Left kidney (tissue), 2 donors: ENCODE measurements around the gene GCK. TPM values are rescaled to one million over a fixed set of nuclear protein-coding genes. Genes with fewer than 3 reads are reported as not detected.

ENCODE experiments used
- DNase-seq: peaks from one replicate; pipeline ENCODE4 v3.0.0-alpha.2; 2013
- polyA plus RNA-seq: library from polyadenylated mRNA; unstranded; fragments of 120-200 nt; gene quantifications from one replicate; pipeline ENCODE4 v1.2.1, GENCODE V29; 2013; ENCODE audit not compliant: insufficient read length

GCK gene
- polyA plus RNA-seq, 1 donor, result 2.8 TPM

DNA sequence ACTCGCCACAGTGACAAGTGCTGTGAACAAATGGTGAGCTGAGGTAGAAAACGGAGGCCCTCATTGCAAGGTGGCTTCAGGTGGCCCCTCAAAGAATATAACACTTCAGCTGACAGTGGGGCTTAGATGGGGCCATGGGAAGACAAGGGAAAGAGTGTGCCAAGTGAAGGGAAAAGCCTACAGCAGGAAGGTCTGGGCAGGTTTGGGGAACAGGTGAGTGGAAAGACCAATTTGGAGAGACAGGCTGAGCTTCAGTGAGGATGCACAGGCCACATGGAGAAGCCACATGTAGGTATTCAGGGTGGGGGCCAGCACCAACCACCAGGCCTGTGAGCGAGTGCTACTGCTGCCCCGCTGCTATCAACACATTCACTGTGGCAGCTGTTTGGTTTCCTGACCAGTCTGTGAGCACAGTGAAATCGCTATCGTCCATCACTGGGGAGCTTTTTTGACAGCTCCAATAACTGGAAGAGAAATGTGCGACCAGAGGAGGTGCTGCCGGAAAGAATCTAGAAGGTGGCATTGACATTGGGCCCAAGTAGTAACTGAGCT, 69.3 kb downstream of the GCK start:
- DNase-seq, result no peak

DNA sequence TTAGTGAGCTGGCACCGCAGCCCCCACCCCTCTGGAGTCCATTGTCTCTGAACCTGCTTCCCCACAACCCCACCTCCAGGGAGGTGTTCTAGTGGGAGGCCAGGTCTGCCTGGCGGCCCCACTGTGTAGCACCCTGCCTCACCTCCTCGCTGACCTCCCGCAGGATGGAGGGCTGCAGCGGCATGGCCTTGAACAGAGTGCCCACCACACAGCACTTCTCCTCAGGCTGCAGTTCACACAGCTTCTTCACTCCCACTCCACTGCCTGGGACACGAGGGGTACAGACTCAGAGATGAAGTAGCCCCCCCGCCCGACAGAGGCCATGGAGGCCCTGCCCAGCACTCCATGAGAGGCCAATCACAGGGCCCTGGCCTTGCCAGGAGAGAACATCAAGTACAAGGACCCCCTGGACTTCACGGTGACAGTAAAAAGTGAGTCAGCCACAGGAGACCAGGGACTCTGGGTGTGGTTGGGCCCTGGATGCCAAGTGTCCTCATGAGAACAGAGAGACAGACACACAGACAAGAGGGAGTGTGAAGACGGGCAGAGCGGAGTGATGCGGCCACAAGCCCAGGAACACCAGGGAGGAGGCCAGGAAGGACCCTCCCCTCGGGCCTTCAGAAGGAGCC, 71.3 kb downstream of the GCK start:
- no peak for DNase-seq

DNA sequence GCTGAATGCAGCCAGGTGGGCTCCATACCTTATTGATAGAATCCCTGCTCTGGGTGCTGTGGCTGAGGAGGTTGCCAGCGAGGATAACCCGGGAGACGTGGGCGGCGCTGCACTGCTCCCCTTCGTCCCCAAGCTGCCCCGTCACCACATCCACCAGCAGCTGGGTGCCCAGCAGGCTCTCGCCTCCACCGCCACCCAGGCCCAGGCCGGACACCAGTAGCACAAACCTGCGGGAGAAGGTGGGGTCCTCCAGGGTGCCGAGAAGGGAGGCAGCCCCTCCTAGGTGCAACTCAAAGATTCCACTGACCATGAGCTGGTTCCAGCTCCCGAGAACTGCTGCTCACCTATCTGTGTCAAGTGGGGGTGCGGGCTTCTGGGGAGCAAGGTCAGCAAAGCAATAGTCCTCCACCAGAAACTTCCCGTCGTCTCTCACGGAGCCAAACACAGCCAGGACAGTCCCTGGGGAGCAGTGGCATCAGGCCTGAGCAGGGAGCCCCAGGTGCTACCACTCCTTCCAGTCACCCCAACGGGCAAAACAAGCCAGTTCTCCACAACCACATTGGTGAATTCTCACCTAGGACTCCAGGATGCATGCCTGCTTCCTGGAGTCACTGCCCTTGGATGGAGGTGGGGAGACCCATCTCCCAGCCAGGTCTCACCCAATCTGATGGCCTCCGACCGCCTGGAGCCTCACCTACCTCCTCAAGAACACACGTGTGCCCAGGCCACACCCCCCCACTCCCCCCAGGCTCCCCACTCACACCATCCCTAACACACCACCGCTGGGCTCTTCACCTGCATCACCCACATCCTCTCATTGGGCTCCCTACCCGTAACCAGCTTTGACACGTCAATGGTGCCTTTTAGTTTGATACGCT, 72.2 kb downstream of the GCK start:
- no peak for DNase-seq

DNA sequence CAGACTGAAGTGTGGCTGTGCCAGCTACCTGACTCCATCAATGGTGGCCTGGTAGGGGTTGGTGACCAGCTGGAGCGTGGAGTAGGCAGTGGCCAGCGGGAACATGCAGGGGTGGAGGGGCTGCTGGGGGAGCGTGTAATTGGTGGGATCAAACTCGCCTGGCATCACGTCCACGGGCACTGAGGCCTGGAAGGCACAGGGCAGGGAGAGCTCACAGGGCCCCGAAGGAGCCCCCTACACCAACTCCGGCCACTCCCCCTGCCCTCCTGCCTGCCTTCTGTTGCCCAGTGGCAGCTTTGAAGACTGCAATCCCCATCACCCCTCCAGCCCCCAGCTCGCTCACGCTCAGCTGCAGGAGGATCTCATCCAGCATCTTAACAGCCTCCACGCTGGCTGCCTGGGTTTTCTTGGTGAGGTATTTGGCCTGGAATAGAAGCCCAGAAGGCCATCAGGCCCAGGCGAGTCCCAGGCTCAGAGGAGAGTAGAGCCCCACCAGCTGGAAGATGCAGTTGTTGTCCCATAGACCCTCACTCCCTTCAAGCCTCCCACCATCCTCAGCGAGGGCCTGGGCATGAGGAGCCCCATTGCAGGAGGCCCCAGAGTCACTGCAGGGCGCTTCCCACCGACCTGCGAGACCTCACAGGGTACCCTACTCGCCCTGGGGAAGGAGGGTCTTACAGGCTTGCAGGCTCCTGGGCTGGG, 73.0 kb downstream of the GCK start:
- DNase-seq, result no peak

DNA sequence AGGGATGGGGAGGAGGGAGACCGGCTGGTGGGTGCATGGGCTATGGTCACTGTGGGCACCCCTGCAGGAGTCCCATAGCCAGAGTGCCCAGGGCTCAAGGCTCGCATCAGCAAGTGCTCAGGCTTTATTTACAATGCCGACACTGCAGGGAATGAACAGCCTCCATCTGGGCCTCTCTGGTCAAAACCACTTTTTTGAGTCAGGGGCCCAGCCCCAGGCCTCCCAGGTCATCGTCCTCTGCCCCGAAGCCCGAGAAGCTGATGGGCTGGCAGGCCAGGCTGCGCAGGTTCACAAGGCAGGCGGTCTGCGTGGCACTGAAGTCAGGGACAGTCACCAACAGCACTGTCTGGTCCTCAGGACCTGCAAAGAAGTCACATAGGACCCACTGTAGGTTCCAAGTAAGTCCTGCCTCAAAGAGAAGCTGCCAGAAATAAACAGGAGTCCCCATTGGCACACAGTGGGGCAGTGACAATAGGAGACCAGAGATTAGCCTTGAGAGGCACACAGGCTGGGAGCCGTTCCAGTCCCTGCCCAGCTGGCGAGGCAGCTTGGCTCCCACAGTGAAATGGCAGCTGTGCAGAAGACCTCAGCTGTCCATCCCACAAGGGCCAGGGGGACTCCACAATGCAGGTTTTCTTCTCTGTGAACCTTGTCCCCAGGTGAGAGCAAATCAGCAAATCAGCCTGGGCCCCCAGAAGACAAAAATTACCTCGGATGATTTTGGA, 74.5 kb downstream of the GCK start:
- DNase-seq, result no peak

DNA sequence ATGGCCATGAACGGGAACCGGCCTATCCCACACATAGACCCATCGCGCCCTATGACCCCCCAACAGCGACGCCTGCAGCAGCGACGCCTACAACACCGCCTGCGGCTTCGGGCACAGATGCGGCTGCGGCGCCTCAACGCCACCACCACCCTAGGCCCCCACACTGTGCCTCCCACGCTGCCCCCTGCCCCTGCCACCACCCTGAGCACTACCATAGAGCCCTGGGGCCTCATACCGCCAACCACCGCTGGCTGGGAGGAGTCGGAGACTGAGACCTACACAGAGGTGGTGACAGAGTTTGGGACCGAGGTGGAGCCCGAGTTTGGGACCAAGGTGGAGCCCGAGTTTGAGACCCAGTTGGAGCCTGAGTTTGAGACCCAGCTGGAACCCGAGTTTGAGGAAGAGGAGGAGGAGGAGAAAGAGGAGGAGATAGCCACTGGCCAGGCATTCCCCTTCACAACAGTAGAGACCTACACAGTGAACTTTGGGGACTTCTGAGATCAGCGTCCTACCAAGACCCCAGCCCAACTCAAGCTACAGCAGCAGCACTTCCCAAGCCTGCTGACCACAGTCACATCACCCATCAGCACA, 75.4 kb downstream of the GCK start:
- no peak for DNase-seq

DNA sequence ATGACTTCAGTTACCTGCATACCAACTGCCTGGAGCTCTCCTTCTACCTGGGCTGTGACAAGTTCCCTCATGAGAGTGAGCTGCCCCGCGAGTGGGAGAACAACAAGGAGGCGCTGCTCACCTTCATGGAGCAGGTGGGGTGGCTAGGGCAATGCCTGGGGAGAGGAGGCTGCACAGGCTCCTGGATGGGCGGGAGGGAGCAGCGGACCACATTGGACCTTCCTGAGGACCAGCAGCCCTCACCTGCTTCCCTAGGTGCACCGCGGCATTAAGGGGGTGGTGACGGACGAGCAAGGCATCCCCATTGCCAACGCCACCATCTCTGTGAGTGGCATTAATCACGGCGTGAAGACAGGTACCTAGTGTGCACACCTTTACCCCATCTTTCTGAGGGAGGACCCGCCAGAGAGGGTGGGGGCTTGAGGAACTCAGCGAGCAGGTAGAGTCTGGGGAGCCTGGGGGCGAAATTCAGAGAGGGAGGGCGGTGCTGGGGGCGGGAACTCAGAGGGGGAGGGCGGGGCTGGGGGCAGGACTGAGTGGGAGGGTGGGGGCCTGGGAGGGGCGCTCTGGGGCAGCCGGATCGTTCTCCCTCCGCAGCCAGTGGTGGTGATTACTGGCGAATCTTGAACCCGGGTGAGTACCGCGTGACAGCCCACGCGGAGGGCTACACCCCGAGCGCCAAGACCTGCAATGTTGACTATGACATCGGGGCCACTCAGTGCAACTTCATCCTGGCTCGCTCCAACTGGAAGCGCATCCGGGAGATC, 76.1 kb downstream of the GCK start:
- DNase-seq, result no peak

DNA sequence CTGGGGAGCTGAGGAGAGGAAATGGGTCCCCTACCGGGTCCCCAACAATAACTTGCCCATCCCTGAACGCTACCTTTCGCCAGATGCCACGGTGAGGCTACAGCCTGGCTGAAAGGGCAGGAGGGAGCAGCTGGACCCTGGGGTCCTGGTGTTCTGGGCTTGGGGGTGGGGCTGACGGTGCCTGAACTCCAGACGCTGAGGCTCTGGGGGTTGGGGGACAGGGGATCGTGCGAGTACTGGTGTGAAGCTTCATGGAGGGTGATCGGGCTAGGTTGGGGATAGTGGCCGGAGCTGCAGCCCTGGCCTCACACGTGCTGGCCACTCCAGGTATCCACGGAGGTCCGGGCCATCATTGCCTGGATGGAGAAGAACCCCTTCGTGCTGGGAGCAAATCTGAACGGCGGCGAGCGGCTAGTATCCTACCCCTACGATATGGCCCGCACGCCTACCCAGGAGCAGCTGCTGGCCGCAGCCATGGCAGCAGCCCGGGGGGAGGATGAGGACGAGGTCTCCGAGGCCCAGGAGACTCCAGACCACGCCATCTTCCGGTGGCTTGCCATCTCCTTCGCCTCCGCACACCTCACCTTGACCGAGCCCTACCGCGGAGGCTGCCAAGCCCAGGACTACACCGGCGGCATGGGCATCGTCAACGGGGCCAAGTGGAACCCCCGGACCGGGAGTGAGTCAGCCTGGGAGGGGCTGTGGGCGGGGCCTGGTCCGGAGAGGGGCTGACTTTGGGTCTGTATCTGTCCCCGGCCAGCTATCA, 76.8 kb downstream of the GCK start:
- no peak for DNase-seq

DNA sequence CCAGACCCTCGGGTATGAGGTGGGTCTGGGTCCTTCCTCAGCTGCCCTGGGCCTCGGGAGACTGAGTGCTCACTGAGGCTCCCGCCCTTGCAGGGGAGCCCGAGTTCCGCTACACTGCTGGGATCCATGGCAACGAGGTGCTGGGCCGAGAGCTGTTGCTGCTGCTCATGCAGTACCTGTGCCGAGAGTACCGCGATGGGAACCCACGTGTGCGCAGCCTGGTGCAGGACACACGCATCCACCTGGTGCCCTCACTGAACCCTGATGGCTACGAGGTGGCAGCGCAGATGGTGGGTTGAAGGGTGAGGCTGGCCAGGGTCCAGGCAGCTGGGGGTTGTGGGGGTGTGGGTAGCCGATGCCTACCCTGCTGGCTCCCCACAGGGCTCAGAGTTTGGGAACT, 77.5 kb downstream of the GCK start:
- no peak for DNase-seq

DNA sequence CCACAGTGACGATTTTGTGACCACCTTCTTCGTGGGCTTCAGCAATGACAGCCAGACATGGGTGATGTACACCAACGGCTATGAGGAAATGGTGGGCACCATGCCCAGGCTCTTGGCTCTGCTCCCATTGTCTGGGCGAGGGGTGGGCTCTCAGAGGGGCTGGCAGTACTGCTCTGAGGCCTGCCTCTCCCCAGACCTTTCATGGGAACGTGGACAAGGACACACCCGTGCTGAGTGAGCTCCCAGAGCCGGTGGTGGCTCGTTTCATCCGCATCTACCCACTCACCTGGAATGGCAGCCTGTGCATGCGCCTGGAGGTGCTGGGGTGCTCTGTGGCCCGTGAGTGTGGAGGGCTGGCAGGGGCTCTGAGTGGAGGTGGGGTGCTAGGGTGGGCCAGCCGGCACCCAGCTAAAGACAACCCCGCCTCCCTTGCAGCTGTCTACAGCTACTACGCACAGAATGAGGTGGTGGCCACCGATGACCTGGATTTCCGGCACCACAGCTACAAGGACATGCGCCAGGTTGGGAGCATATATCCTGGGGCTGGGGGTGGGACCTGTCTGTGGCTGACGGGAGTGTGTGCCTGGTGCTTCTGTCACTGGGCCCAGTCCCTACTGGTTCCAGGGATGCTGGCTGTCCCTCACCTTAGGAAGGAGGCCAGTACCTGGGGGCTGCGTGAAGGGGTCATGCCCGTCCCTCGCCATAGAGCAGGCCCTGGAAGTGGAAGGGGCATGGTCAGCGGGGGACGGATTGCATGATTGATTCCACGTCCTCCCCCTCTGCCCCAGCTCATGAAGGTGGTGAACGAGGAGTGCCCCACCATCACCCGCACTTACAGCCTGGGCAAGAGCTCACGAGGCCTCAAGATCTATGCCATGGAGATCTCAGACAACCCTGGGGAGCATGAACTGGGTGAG, 78.3 kb downstream of the GCK start:
- DNase-seq, result no peak

DNA sequence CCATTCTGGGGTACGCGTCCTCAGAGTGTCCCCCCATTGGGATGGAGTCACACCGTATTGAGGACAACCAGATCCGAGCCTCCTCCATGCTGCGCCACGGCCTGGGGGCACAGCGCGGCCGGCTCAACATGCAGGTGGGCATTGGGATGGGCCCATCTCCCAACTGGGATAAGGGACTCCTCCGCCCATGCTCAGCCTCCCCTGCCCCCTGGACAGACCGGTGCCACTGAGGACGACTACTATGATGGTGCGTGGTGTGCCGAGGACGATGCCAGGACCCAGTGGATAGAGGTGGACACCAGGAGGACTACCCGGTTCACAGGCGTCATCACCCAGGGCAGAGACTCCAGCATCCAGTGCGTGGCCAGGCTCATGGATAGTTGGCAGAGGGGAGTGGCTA, 79.2 kb downstream of the GCK start:
- DNase-seq, result no peak

DNA sequence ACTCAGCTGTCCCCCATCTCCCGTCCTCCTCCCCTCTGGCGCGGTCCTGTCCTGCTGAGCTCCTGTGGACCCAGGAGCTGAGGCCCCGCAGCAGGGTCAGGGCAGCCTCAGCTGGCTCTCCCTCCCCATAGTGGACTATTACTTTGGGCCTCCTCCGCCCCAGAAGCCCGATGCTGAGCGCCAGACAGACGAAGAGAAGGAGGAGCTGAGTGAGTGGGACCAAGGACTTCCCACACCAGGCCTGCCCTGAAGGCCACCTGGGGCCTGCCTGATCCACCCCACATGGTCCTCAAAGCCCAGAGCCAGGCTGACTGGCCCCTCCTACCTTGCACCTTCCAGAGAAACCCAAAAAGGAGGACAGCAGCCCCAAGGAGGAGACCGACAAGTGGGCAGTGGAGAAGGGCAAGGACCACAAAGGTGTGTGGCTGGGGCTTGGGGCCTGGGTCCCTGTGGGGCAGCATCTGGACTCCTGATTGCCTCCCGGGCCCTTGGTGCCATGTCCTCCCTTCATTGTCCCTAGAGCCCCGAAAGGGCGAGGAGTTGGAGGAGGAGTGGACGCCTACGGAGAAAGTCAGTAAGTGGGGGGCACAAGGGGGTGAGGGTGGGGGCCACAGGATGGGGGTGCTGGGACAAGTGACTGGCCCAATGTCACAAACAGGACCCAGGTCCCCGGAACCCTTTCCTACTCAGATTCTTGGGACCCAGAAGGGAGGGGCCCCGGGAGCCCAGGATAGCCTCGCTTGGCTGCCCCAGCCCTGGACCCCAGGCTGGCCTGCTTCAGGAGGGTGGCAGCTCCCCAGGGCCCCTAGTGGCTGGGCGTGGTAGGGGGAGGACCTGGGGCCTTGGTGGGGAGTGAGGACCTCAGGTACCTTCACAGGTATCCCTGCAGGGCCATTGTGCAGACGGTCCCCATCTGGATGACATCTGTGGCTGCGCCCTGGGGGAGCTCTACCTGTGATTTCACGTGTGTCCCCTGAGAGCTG, 80.2 kb downstream of the GCK start:
- no peak for DNase-seq

DNA sequence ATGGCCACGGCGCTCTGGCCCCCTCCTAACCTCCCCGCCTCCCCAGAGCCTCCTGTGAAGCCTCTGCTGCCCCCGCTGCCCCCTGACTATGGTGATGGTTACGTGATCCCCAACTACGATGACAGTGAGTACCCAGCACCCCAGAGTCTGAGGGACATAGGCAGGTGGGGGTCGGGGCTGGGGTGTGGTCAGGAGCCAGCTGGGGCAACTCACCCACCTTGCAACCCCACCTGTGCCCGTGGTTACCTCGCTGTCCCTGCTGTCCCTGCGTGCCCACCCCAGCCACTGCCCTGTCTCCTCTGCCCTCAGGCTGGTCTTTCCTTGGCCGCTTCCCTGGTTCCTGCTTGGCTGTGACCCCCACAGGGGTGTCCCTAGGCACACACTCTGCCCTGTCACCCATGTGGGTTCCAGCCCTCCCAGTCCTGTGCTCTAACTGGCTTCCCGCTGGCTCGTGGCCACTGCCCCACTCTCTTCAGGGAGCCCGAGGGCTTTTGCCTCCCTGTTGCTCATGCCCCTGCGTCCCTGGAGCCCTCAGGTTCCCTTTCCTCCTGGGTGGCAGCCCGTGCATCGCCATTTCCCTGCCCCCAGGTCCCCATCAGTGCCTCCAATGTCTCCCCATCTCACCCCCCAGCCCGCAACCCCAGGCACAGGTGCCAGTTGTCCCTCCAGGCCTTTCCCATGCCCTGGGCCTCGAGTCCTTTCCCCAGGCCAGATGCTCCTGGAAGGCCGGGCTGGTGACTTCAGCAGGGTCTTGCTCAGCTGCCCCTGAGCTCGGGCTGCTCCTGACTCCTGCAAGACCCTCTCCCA, 81.1 kb downstream of the GCK start:
- DNase-seq, result no peak

DNA sequence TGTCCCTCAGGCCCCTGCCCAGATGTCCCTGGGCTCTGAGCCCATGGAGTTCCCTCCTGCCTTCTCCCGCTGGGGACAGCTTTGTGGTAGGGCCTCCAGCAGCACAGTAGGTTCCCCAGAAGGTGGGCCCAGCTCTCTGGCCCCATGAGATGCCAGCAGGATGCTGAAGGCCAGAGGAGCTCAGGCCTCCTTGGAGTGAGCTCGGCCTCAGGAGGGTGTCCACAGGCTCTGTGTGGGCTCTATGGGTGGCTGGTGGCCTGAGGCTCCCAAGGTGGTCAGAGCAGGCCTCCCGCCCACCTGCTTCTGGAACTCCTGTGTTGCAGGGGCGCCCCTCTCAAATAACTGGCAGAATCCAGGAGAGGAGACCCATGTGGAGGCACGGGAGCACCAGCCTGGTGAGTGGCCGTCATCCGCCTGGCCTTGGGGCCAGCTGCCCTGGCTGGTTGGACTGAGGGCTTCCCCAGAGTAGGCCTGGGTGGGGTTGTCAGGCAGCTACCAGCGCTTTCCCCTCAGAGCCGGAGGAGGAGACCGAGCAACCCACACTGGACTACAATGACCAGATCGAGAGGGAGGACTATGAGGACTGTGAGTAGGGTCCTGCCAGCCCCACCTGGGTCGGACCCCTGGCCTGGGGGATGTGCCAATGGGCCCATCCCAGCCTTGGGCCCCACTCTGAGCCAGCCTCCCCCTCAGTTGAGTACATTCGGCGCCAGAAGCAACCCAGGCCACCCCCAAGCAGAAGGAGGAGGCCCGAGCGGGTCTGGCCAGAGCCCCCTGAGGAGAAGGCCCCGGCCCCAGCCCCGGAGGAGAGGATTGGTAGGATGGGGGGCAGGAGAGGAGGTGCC, 81.9 kb downstream of the GCK start:
- DNase-seq, result no peak

DNA sequence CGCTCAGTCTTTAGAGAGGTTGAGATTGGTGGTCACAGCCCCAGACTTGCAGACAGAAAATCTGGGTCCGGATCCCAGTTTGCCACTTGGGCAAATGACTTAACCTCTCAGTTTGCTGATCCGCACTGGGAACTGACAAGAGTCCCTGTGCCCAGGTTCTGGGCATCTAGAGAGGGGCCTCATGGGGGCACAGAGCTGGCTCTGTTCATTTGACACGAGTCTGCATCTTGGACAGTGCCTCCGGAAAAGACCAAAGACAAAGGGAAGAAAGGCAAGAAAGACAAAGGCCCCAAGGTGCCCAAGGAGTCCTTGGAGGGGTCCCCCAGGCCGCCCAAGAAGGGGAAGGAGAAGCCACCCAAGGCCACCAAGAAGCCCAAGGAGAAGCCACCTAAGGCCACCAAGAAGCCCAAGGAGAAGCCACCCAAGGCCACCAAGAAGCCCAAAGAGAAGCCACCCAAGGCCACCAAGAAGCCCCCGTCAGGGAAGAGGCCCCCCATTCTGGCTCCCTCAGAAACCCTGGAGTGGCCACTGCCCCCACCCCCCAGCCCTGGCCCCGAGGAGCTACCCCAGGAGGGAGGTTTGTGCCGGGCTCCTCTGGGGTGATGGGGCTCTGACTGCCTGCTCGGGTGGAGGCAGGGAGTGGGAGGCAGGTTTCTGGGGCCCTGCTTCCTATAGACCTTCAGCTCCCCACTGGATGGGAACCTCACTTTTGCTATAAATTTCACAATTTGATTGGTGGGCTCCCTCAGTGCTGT, 82.8 kb downstream of the GCK start:
- DNase-seq, result no peak
